Panc1 (cell line): Measurements from ENCODE around the gene MEGF11. TPM values are rescaled to one million over a fixed set of nuclear protein-coding genes. Genes with fewer than 3 reads are reported as not detected.

Experiments used
- ATAC-seq: fragments of 200-7000 bp; cut with Tn5 transposase; 2 replicates; pipeline ENCODE4 v1.9.1; 2020; ENCODE audit warnings: mild to moderate bottlenecking, moderate library complexity
- BruUV-seq: library from RNA; stranded (reverse); fragments of 400-500 nt; replicated peaks from 2 replicates; lab custom pipeline; 2021; lab: Mats Ljungman, UMichigan
- CTCF ChIA-PET: fragments of 300-600 bp; sonication (Branson Sonifier 250); formaldehyde crosslinking; loops from one replicate; lab custom pipeline; 2022; ENCODE audit warnings: antibody characterized with exemption; lab: Charles Lee
- POLR2A ChIA-PET: fragments of 300-600 bp; sonication (Branson Sonifier 250); formaldehyde crosslinking; loops from one replicate; lab custom pipeline; 2022; ENCODE audit warnings: antibody characterized with exemption; lab: Charles Lee
- DNase-seq: peaks from one replicate; pipeline ENCODE4 v3.0.0-alpha.2; 2010; ENCODE audit warnings: low read depth, low spot score
- H3K27ac ChIP-seq: 2 replicates; pipeline ENCODE4 v1.5.1; 2011; ENCODE audit warnings: mild to moderate bottlenecking, low read length, inconsistent platforms
- H3K27me3 ChIP-seq: fragments of 200-500 bp; sonication (Bioruptor generic); 2 replicates; pipeline ENCODE4 v1.6.0; 2014; ENCODE audit warnings: low read length, inconsistent platforms; ENCODE audit not compliant: control insufficient read depth, insufficient read depth
- H3K36me3 ChIP-seq: fragments of 200-500 bp; sonication (Bioruptor generic); 2 replicates; pipeline ENCODE4 v1.5.1; 2014; ENCODE audit warnings: inconsistent platforms, mild to moderate bottlenecking, low read length, moderate library complexity; ENCODE audit not compliant: control insufficient read depth, insufficient read depth
- H3K4me1 ChIP-seq: 2 replicates; pipeline ENCODE4 v1.5.1; 2011; ENCODE audit warnings: inconsistent platforms, mild to moderate bottlenecking, low read length, moderate library complexity; ENCODE audit not compliant: control insufficient read depth, insufficient read depth
- H3K4me3 ChIP-seq, 2 experiments: 2 replicates each; pipeline ENCODE4 v1.5.1; 2011 to 2012; ENCODE audit warnings: low read depth in 2 of 2, low read length in 2 of 2, mild to moderate bottlenecking in 2 of 2, inconsistent platforms in 1 of 2, moderate library complexity in 1 of 2
- H3K9me3 ChIP-seq: fragments of 200-500 bp; sonication (Bioruptor generic); 2 replicates; pipeline ENCODE4 v1.5.1; 2014; ENCODE audit warnings: low read depth, mild to moderate bottlenecking, inconsistent platforms, low read length, moderate library complexity; ENCODE audit not compliant: control insufficient read depth, insufficient read depth
- CTCF ChIP-seq: fragments of 450-650 bp; IDR thresholded peaks from 2 replicates; pipeline ENCODE4 v1.5.1; 2017; ENCODE audit warnings: mild to moderate bottlenecking
- POLR2AphosphoS5 ChIP-seq: IDR thresholded peaks from 2 replicates; pipeline ENCODE4 v1.6.1; 2012; ENCODE audit warnings: mild to moderate bottlenecking, low read depth, low read length, moderate library complexity
- REST ChIP-seq, 2 experiments: IDR thresholded peaks; 2 replicates each; pipeline ENCODE4 v1.6.1; 2011 to 2012; ENCODE audit warnings: low read depth in 2 of 2, control low read depth in 1 of 2, low read length in 1 of 2, mild to moderate bottlenecking in 1 of 2, moderate library complexity in 1 of 2; ENCODE audit not compliant: insufficient read depth in 1 of 2
- SIN3A ChIP-seq: IDR thresholded peaks from 2 replicates; pipeline ENCODE4 v1.6.1; 2012; ENCODE audit warnings: low read depth, mild to moderate bottlenecking, low read length, moderate library complexity, borderline replicate concordance; ENCODE audit not compliant: insufficient read depth
- TCF7L2 ChIP-seq: IDR thresholded peaks from 2 replicates; pipeline ENCODE4 v1.6.1; 2011; ENCODE audit warnings: mild to moderate bottlenecking, low read depth, low read length, inconsistent platforms
- in situ Hi-C: cut with HindIII; loops from 2 replicates; pipeline ENCODE4 v1.10.0; 2016; ENCODE audit warnings: low sequenced_read_pairs, low pct_unique_long_range_greater_than_20kb
- intact Hi-C: fragments of 100-400 bp; cut with micrococcal nuclease; formaldehyde crosslinking; loops from one replicate; pipeline ENCODE4 v1.10.0; 2022; ENCODE audit not compliant: unreplicated experiment
- total RNA-seq: library from RNA; stranded (reverse); gene quantifications from one replicate; pipeline ENCODE4 v1.2.1, GENCODE V29; 2021; ENCODE audit not compliant: unreplicated experiment

MEGF11 gene
- total RNA-seq, 1 experiment from 2014 or later: 0.95 TPM

DNA sequence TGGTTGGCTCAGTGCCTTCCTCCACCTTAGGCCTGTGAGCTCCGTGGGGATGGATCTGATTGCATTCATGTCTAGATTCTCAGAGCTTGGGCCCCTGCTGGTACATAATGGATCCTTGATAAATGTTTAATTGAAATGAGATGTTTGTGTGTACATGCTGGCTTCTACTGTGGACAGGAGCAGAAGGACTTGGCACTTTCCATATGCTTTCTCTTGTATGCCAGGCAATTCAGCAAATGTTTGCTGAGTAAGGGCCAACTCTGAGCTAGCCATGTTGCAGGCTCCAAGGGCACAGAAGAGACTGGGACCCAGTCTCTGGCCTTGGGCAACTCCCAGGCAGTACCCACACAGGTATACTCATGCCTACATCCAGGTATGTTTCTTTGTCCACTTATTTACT, 317.3 kb downstream of the MEGF11 start:
- no TSS peak for BruUV-seq
- H3K4me1 ChIP-seq: no peaks in the 10 kb centered on the region
- DNase-seq (no peak), ATAC-seq (no peak)
- ChIA-PET CTCF (no interaction called here), POLR2A (no interaction called here)
- intact Hi-C loops (no loop called here), in situ Hi-C loops (no loop called here)
- H3K9me3 ChIP-seq: no peaks in the 10 kb centered on the region
- H3K27ac ChIP-seq: no peak overlapping the region
- no peak overlapping the region for H3K4me3 ChIP-seq
- no peaks in the 10 kb centered on the region for H3K36me3 ChIP-seq
- no peaks in the 10 kb centered on the region for H3K27me3 ChIP-seq
- TF ChIP-seq REST (IDR thresholded peaks at IDR 0.05; ENCODE audit: insufficient read depth in 1 of 2, low read depth in 2 of 2, low read length in 1 of 2) (no peak), POLR2AphosphoS5 (no peak), CTCF (no peak), TCF7L2 (no peak), SIN3A (no peak)

- H3K27me3 ChIP-seq: no peaks in the 10 kb centered on the region
- ChIA-PET POLR2A (no interaction called here), CTCF (no interaction called here)
- ATAC-seq (no peak), DNase-seq (no peak)
- H3K4me3 ChIP-seq: no peak overlapping the region
- H3K9me3 ChIP-seq: no peaks in the 10 kb centered on the region
- no peaks in the 10 kb centered on the region for H3K36me3 ChIP-seq
- in situ Hi-C loops: no loop called here
- no peak for TF ChIP-seq TCF7L2
- no peak for TF ChIP-seq POLR2AphosphoS5
- no peak for TF ChIP-seq SIN3A
- TF ChIP-seq REST (IDR thresholded peaks at IDR 0.05; ENCODE audit: insufficient read depth in 1 of 2, low read depth in 2 of 2, low read length in 1 of 2): no peak
- no peak for TF ChIP-seq CTCF
- H3K27ac ChIP-seq: no peak overlapping the region
- BruUV-seq: no TSS peak
- H3K4me1 ChIP-seq: no peaks in the 10 kb centered on the region
- intact Hi-C loops: no loop called here
These were observed 318.2 kb downstream of the MEGF11 start for GRCh38 chr15:65935391-65935790.
